Neuronal stem cell (in vitro differentiated cells): ENCODE results near the gene NTF4. TPM values are rescaled to one million over a fixed set of nuclear protein-coding genes. Genes with fewer than 3 reads are reported as not detected.

ENCODE experiments used
- DNase-seq: peaks from one replicate; pipeline ENCODE4 v3.0.0-alpha.2; 2013; ENCODE audit warnings: low spot score
- H2AFZ ChIP-seq: one replicate; pipeline ENCODE4 v1.6.1; 2013; ENCODE audit warnings: mild to moderate bottlenecking, low read length, inconsistent platforms
- H2AK5ac ChIP-seq: 2 replicates; pipeline ENCODE4 v1.6.1; 2013; ENCODE audit warnings: low read depth, mild to moderate bottlenecking, inconsistent platforms, low read length, moderate library complexity, mixed read lengths
- H2BK120ac ChIP-seq: 2 replicates; pipeline ENCODE4 v1.6.1; 2013; ENCODE audit warnings: low read depth, mild to moderate bottlenecking, inconsistent platforms, low read length, moderate library complexity, mixed read lengths
- H2BK12ac ChIP-seq: one replicate; pipeline ENCODE4 v1.6.1; 2013; ENCODE audit warnings: low read length, inconsistent platforms
- H2BK15ac ChIP-seq: 2 replicates; pipeline ENCODE4 v1.6.1; 2013; ENCODE audit warnings: mild to moderate bottlenecking, low read length, inconsistent platforms, mixed read lengths
- H2BK5ac ChIP-seq: one replicate; pipeline ENCODE4 v1.6.1; 2013; ENCODE audit warnings: inconsistent platforms, mild to moderate bottlenecking, low read length, moderate library complexity
- H3K14ac ChIP-seq: one replicate; pipeline ENCODE4 v1.6.1; 2013; ENCODE audit warnings: low read length, inconsistent platforms
- H3K18ac ChIP-seq: 2 replicates; pipeline ENCODE4 v1.6.1; 2013; ENCODE audit warnings: low read length, inconsistent platforms
- H3K23ac ChIP-seq: 2 replicates; pipeline ENCODE4 v1.6.1; 2013; ENCODE audit warnings: low read depth, mild to moderate bottlenecking, mixed read lengths, low read length, inconsistent platforms; ENCODE audit not compliant: poor library complexity
- H3K27ac ChIP-seq: replicated peaks from 3 replicates; pipeline ENCODE4 v1.5.1; 2013; ENCODE audit warnings: low read length, inconsistent platforms
- H3K27me3 ChIP-seq, 3 experiments: 2 replicates each; pipeline ENCODE4 v1.6.1; 2013; ENCODE audit warnings: low read length in 3 of 3, mild to moderate bottlenecking in 2 of 3, inconsistent platforms in 1 of 3, low read depth in 1 of 3, mixed read lengths in 1 of 3, moderate library complexity in 1 of 3; ENCODE audit not compliant: control insufficient read depth in 3 of 3, insufficient read depth in 3 of 3
- H3K36me3 ChIP-seq, 2 donors: replicated peaks in 1 of 2; 2 replicates each; pipeline ENCODE4 v1.6.1; 2013; ENCODE audit warnings: low read length in 2 of 2; ENCODE audit not compliant: control insufficient read depth in 2 of 2, insufficient read depth in 2 of 2
- H3K4ac ChIP-seq: 2 replicates; pipeline ENCODE4 v1.6.1; 2013; ENCODE audit warnings: inconsistent platforms, mild to moderate bottlenecking, low read length, moderate library complexity
- H3K4me1 ChIP-seq, 2 donors: 1 replicate in 1 of 2; 2 replicates in 1 of 2; pipeline ENCODE4 v1.6.1; 2013; ENCODE audit warnings: low read length in 2 of 2, low read depth in 1 of 2; ENCODE audit not compliant: control insufficient read depth in 2 of 2, insufficient read depth in 1 of 2
- H3K4me2 ChIP-seq: one replicate; pipeline ENCODE4 v1.6.1; 2013; ENCODE audit warnings: mild to moderate bottlenecking, low read length, inconsistent platforms; ENCODE audit not compliant: insufficient read depth, poor library complexity, severe bottlenecking
- H3K4me3 ChIP-seq, 2 donors: 2 replicates each; pipeline ENCODE4 v1.5.1; 2013; ENCODE audit warnings: low read length in 2 of 2, mild to moderate bottlenecking in 2 of 2, inconsistent platforms in 1 of 2, moderate library complexity in 1 of 2
- H3K79me1 ChIP-seq: one replicate; pipeline ENCODE4 v1.6.1; 2013; ENCODE audit warnings: low read depth, mild to moderate bottlenecking, inconsistent platforms, low read length, moderate library complexity
- H3K9ac ChIP-seq: one replicate; pipeline ENCODE4 v1.6.1; 2013; ENCODE audit warnings: mild to moderate bottlenecking, low read depth, low read length, inconsistent platforms; ENCODE audit not compliant: poor library complexity
- H3K9me3 ChIP-seq, 2 donors: replicated peaks in 1 of 2; 2 replicates each; pipeline versions ENCODE3 to v1.6.1; 2013; ENCODE audit warnings: low read length in 2 of 2, mild to moderate bottlenecking in 2 of 2, inconsistent platforms in 1 of 2, low read depth in 1 of 2, mixed read lengths in 1 of 2, moderate library complexity in 1 of 2; ENCODE audit not compliant: control insufficient read depth in 2 of 2, insufficient read depth in 1 of 2
- H4K8ac ChIP-seq: one replicate; pipeline ENCODE4 v1.6.1; 2013; ENCODE audit warnings: low read depth, mild to moderate bottlenecking, inconsistent platforms, low read length, moderate library complexity
- H4K91ac ChIP-seq: one replicate; pipeline ENCODE4 v1.6.1; 2013; ENCODE audit warnings: low read length, low read depth, mild to moderate bottlenecking, inconsistent platforms; ENCODE audit not compliant: poor library complexity
- WGBS, 2 donors: extraction: QIAGEN DNeasy Blood & Tissue Kit; methylation state at CpG; one replicate each; pipeline ENCODE4 v1.1.7; 2013; ENCODE audit warnings: missing lambda C conversion rate in 2 of 2, mixed read lengths in 1 of 2; ENCODE audit not compliant: insufficient read length in 2 of 2, insufficient replicate concordance in 1 of 2; ENCODE audit errors: extremely low coverage in 2 of 2; 5-methylcytosine and 5-hydroxymethylcytosine counted together
- small RNA-seq: library from polyadenylated mRNA; stranded (forward); fragments of <200 nt; extraction: miRNeasy Mini kit (QIAGEN cat#:217004); gene quantifications from one replicate; pipeline ENCODE3, GENCODE V24; 2013; ENCODE audit not compliant: insufficient read depth

The NTF4 gene

GRCh38 chr19:49014870-49015255 is 49.8 kb downstream of the NTF4 start:
- no peak overlapping the region for H3K4me3 ChIP-seq
- no peak overlapping the region for H4K8ac ChIP-seq
- peaks cover 0 to 2% of the 10 kb centered on the region in 2 donors for H3K4me1 ChIP-seq
- no peaks in the 10 kb centered on the region for H3K9me3 ChIP-seq
- H3K14ac ChIP-seq, result no peak overlapping the region
- DNase-seq, result no peak
- H2BK15ac ChIP-seq, result no peak overlapping the region
- no peak overlapping the region for H3K4me2 ChIP-seq
- H2BK120ac ChIP-seq, result no peak overlapping the region
- peak overlapping the region; percentile 21 for H3K9ac ChIP-seq
- no peak overlapping the region for H2AK5ac ChIP-seq
- no peak overlapping the region for H2BK5ac ChIP-seq
- no peak overlapping the region for H2BK12ac ChIP-seq
- H3K27ac ChIP-seq, result no peak overlapping the region
- peaks cover 30 to 67% of the 10 kb centered on the region in 2 donors for H3K36me3 ChIP-seq
- peaks cover 2% of the 10 kb centered on the region for H3K79me1 ChIP-seq
- peak overlapping the region; percentile 43 for H3K23ac ChIP-seq
- H2AFZ ChIP-seq, result no peak overlapping the region
- H4K91ac ChIP-seq, result no peak overlapping the region
- H3K4ac ChIP-seq, result no peak overlapping the region
- H3K18ac ChIP-seq, result no peak overlapping the region
- peaks cover 0 to 19% (median 0%) of the 10 kb centered on the region in 3 experiments for H3K27me3 ChIP-seq
- no CpG with 5 or more reads among the region's 18 CpGs for WGBS, 2 donors

- Histone ChIP-seq H2AK5ac (no peak overlapping the region), H3K27ac (no peak overlapping the region), H4K8ac (no peak overlapping the region), H3K23ac (peak overlapping the region; percentile 55), H2BK120ac (no peak overlapping the region), H3K9me3 (no peaks in the 10 kb centered on the region), H3K4ac (no peak overlapping the region), H4K91ac (no peak overlapping the region), H2BK5ac (no peak overlapping the region), H3K27me3 (peaks cover 0 to 17% (median 0%) of the 10 kb centered on the region in 3 experiments), H2BK12ac (no peak overlapping the region), H3K4me1 (peaks cover 0 to 2% of the 10 kb centered on the region in 2 donors), H3K4me2 (no peak overlapping the region), H3K9ac (peak overlapping the region; percentile 21), H3K4me3 (no peak overlapping the region), H3K36me3 (peaks cover 35 to 73% of the 10 kb centered on the region in 2 donors), H2BK15ac (no peak overlapping the region), H3K14ac (no peak overlapping the region), H3K79me1 (peaks cover 2% of the 10 kb centered on the region), H2AFZ (no peak overlapping the region), H3K18ac (no peak overlapping the region)
- no peak for DNase-seq
- WGBS, 2 donors, result no CpG with 5 or more reads among the region's 32 CpGs
These were observed 50.3 kb downstream of the NTF4 start for GRCh38 chr19:49014123-49014869.

GRCh38 chr19:49011194-49011593 is 53.4 kb downstream of the NTF4 start:
- DNase-seq, result no peak
- H3K9ac ChIP-seq, result no peak overlapping the region
- no CpG with 5 or more reads among the region's 17 CpGs for WGBS, 2 donors
- H3K9me3 ChIP-seq, result no peaks in the 10 kb centered on the region
- H2BK15ac ChIP-seq, result no peak overlapping the region
- no peak overlapping the region for H2BK5ac ChIP-seq
- H3K23ac ChIP-seq, result no peak overlapping the region
- no peak overlapping the region for H3K14ac ChIP-seq
- H2AK5ac ChIP-seq, result no peak overlapping the region
- no peak overlapping the region for H3K4me3 ChIP-seq
- no peaks in the 10 kb centered on the region for H3K27me3 ChIP-seq
- peaks cover 49 to 85% of the 10 kb centered on the region in 2 donors for H3K36me3 ChIP-seq
- no peak overlapping the region for H3K27ac ChIP-seq
- no peak overlapping the region for H4K91ac ChIP-seq
- H3K4ac ChIP-seq, result no peak overlapping the region
- H2BK12ac ChIP-seq, result no peak overlapping the region
- H3K18ac ChIP-seq, result no peak overlapping the region
- no peaks in the 10 kb centered on the region for H3K4me1 ChIP-seq
- H2BK120ac ChIP-seq, result no peak overlapping the region
- H3K4me2 ChIP-seq, result no peak overlapping the region
- H4K8ac ChIP-seq, result no peak overlapping the region
- peaks cover 5% of the 10 kb centered on the region for H3K79me1 ChIP-seq
- no peak overlapping the region for H2AFZ ChIP-seq

Small RNA genes within 50 kb of the gene (small RNA-seq; reads per million reads assigned to genes)
- gene RN7SL708P, result not detected
